ENCODE results near the gene MUSK.
A peak's percentile ranks its signal among the peaks of the same experiment; 100 is the strongest.

MUSK gene

GRCh38 chr9:110742741-110743371 is 74.3 kb downstream of the MUSK start:
- peak overlapping the region; percentile 6 for H3K4me3 ChIP-seq (ENCODE audit: low read depth, low read length)
- in situ Hi-C loops (cut with HindIII; ENCODE audit: low sequenced_read_pairs): no loop called here
- TF ChIP-seq CTCF (IDR thresholded peaks at IDR 0.05; ENCODE audit: low read depth, low read length): no peak
- DNase-seq (ENCODE audit: low read depth, low spot score): peak; percentile 95

GRCh38 chr9:110744715-110745384 is 76.3 kb downstream of the MUSK start:
- H3K4me3 ChIP-seq (ENCODE audit: low read depth, low read length): no peak overlapping the region
- DNase-seq (ENCODE audit: low read depth, low spot score): peak; percentile 98
- TF ChIP-seq CTCF (IDR thresholded peaks at IDR 0.05; ENCODE audit: low read depth, low read length): no peak
- in situ Hi-C loops (cut with HindIII; ENCODE audit: low sequenced_read_pairs): no loop called here

GRCh38 chr9:110745676-110746075 is 77.1 kb downstream of the MUSK start:
- peak; percentile 60 for DNase-seq (ENCODE audit: low read depth, low spot score)
- no peak for TF ChIP-seq CTCF (IDR thresholded peaks at IDR 0.05; ENCODE audit: low read depth, low read length)

GRCh38 chr9:110746211-110746930 is 77.8 kb downstream of the MUSK start:
- no peak for TF ChIP-seq CTCF (IDR thresholded peaks at IDR 0.05; ENCODE audit: low read depth, low read length)
- DNase-seq (ENCODE audit: low read depth, low spot score): no peak
- H3K4me3 ChIP-seq (ENCODE audit: low read depth, low read length): no peak overlapping the region
- in situ Hi-C loops (cut with HindIII; ENCODE audit: low sequenced_read_pairs): no loop called here

More at GRCh38 chr9:110745676-110746075, 77.1 kb downstream of the MUSK start:
- in situ Hi-C loops (cut with HindIII; ENCODE audit: low sequenced_read_pairs): no loop called here
- no peak overlapping the region for H3K4me3 ChIP-seq (ENCODE audit: low read depth, low read length)

GRCh38 chr9:110748251-110748893 is 79.8 kb downstream of the MUSK start:
- in situ Hi-C loops (cut with HindIII; ENCODE audit: low sequenced_read_pairs): no loop called here
- no peak for DNase-seq (ENCODE audit: low read depth, low spot score)
- TF ChIP-seq CTCF (IDR thresholded peaks at IDR 0.05; ENCODE audit: low read depth, low read length): no peak
- no peak overlapping the region for H3K4me3 ChIP-seq (ENCODE audit: low read depth, low read length)

- DNase-seq (ENCODE audit: low read depth, low spot score): no peak
- in situ Hi-C loops (cut with HindIII; ENCODE audit: low sequenced_read_pairs): no loop called here
- H3K4me3 ChIP-seq (ENCODE audit: low read depth, low read length): no peak overlapping the region
- TF ChIP-seq CTCF (IDR thresholded peaks at IDR 0.05; ENCODE audit: low read depth, low read length): no peak
These were observed 81.7 kb downstream of the MUSK start for GRCh38 chr9:110750272-110750671.

Data from astrocyte of the spinal cord (primary cell).